HG03097 (cell line): ENCODE results near the gene PRR7.
"Not testable (repeated sequence)": the region's sequence is repeated elsewhere in the genome, so short reads cannot be mapped to it uniquely, and the experiment has no call there.

Experiments used
- ATAC-seq: cut with Tn5 transposase; IDR thresholded peaks from one replicate; pipeline ENCODE4 v1.9.1; 2021; ENCODE audit not compliant: unreplicated experiment, low FRiP score

The PRR7 gene, protein sequence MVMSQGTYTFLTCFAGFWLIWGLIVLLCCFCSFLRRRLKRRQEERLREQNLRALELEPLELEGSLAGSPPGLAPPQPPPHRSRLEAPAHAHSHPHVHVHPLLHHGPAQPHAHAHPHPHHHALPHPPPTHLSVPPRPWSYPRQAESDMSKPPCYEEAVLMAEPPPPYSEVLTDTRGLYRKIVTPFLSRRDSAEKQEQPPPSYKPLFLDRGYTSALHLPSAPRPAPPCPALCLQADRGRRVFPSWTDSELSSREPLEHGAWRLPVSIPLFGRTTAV

DNA sequence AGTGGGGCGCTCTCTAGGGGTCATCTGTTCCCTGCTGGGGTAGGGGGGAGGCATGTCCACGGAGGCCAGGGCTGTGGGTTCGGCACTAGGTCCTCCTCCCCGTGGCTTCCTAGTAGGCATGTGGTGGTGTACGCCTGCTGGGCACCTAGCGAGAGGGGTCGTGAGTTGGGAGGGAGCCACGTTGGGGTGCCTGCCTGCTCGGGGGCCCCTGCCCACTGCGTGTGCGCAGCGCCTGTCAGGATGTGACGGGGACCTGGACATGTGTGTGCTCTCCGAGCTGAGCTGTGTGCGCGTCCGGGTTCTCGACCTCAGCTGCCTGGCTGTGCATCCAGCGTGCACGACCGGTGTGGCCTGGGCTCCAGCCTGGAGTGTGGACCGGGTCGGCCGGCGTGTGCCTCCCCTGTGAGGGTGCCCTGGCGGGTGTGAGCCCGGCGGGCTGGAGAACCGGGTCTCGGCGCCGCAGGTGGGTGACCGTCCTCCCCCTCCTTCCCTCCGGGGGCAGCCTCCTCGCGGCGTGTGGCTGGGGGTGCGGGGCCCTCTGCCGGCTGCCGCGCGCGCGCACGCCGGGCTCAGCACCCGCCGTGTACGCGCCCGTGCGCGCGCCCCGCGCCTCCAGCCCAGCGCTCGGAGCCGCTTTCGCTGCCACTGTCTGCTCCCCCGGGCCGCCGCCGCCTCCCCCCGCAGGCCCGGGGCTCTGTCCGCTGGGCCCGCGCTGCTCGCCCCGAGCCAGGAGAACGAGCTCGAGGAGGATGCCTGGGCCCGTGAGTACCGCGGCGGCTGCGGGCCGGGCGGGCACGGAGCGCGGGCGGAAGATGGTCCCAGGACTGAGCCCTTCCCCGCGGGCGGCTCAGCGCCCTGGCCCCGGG is at the start of gene PRR7:
TSS of gene PRR7 (plus strand) at position 615 of the 866 bp plus-strand sequence. CDS start 8,254 bp downstream, outside the sequence.
- peak; percentile 40 for ATAC-seq

DNA sequence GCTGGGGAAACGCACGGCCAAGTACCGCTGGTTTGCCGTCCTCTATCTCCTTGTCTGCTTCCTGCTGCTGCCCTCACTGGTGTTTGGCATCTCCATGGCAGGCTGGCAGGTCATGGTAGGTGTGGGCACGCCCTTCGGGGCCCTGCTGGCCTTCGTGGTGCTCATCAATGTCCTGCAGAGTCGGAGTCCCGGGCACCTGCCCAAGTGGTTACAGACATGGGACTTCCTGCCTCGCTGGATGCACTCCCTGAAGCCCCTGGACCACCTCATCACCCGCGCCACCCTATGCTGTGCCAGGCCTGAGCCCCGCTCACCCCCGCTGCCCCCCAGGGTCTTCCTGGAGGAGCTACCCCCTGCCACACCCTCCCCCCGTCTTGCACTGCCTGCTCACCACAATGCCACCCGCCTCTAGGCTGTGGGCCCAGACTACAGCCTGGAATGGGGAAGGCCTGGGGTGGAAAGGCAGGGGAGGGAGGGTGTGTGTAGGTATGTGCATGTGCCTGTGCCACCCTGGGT is 48.7 kb upstream of the PRR7 start:
- no peak for ATAC-seq

DNA sequence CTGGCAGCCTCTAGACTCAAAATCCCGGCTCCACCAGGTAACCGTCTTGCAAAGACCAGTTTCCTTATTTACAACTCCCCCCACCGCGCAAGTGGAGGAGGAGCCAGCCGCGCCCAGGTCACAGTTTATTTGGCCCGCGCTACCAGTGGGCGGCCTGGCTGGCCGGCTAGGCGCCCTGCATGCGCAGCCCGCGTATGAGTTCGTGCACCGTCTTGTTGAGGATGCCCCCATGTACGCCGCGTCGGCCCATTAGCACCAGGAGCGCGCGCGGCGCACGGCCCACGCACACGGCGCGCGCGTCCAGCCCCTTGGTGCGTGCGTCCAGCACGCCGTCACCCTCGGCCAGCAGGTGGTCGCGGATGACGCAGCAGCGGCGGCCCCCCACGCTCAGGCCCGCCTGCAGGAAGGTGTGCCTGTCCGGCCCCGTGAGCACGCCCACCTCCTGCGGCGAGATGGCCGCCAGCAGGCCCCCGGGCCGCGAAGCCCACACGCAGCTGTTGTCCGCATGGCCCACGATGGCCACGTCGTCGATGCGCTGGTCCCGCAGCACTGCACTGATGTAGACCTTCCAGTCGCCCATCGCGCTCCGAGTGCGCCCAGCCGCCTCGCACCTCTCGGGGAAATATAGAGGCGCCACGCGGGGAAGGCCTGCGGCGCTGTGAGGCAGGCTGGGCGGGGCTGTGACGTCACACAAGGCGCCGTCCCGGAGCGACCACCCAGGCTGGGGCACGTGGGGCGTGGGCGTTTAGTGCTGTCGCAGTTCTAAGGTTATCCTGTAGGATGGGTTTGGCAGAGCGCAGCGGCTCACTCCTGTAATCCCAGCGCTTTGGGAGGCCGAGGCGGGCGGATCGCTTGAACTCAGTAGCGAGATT is 46.4 kb upstream of the PRR7 start, which contains the start of gene PFN3:
TSS of gene PFN3 (minus strand) at position 665 of the 872 bp plus-strand sequence. CDS start at position 580, 85 bp downstream.
- ATAC-seq = no peak

- ATAC-seq = no peak
Observed at GRCh38 chr5:177402271-177403043, 44.2 kb upstream of the PRR7 start.

DNA sequence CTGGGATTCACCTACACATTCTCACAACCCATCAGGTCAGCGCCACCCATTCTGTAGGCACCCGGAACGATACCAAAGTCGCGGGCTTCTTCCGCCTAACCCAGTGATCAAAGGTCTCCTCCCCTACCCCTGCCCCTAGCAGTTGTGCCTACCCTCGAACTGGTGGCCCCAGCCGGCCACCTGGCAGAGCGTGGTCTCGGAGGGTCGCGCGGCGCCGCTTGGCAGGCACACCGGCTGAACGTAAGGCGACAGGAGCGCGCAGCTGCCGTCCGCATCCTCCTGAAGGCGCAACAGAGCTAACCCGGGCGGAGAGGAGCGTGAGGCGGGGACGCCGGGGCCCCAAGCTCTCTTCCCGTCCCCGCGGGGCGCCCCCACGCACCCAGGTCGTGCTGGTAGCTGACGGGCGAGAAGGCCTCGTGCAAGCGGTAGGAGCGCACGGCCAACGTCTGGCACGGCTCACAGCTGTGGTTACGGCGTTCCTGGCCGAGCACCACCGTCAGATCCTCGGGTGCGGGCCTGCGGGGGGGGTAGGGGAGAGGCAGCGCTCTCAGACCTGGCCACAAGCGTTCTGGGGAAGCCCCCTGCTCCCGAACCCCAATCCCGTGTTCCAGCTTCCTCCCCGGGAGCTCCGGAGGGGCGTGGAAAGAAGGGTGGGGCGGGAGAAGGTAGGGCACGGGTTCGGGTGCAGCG is 43.4 kb upstream of the PRR7 start:
- peak; percentile 14 for ATAC-seq

DNA sequence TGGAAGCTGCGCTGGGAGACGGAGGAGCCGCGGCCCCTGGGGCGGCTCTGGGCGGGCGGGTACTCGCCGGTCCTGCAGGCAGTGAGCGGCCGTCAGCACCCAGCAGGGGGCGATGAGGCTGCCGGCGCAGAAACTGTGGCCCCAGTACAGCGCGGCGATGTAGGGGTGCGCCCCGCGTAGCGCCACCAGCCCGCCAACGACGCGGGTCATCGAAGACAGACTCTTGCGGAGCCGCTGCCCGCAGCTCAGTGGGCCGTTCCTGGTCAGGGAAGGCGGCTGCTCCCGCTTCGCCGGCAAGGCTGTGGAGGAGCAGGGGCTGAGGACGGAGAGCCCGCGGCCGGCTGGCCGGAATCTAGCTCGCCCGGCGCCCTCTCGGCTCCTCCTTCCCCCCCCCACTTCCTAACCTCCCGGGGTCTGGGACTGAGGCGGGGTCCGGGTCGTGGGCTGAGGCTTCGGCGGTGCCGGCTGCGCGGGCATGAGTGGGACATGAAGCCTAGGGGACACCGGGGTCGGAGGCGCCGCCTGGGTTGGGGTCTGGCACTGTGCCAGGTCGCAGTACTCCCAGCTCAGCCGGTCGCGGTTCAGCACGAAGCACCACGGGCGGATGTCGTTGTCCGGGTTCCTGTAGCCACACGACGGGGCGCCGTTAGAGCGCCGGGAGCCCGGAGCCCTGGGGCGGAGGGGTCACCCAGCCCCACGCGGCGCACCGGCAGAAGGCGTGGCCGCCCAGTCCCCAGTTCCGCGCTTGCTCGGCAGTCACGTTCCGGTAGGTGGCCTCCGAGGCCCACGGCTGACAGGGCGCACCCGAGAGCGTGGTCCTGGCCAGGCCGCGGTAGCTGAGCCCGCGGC is 42.6 kb upstream of the PRR7 start:
- peak; percentile 52 for ATAC-seq

DNA sequence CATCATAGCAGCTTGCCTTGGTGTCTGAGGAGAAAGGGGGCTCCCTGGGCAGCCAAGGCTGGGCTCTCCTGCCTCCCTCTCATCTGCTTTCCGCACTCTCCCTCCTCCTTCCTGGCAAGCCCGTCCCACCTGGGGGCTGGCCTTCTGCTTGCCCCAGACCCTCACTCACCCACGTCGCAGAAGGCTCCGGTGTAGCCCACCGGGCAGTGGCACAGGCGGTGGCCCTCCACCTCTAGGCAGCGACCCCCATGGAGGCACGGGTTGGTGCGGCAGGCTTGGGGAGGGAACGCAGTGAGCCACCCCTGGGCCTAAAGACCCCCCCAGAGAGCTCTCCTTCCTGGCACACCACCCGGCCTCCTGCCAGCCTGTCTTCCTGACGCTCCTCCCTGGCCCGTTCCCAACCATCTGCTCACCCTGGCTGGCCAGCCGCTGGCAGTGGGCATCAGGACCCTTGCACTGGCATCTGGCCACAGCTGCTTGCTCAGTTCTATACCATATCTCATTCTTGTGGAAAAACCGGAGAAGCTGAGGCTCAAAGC is 41.9 kb upstream of the PRR7 start:
- ATAC-seq = no peak

DNA sequence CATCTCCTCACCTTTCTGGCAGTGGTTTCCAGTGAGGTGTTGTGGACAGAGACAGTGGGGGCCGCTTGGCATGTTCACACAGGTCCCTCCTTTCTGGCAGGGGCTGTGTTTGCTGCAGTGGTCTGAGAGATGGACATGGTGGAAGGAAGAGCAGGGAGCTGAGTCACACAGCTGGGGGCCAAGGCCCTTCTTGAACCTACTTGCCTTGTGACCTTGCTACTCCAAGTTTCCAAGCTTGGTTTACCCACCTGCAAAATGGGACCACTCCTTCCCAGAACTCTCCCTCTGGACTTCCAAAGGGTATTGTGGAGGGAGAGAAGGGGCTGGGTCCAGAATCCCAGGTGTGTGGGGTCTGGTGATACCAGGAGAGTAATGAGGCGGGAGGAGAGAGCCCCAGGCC is 41.3 kb upstream of the PRR7 start:
- ATAC-seq = no peak

DNA sequence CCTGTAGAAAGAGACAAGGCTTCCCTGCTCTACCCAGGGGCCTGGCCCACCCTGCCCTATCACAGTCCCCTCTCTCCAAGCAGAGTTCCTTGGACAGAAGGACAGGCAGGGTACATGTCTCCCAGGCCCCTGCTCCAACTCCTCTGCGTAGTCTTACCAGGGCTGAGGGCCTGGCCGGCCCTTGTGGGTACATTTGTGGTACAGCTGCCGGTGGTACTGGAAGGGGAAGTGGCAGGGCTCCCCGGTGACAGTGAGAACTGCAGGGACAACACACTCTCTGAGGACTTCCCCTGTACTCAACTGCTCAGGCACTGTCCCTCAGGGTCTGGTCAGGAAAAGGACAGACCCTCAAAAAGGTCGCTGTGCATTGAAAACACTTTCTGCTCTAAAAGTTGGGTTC is 40.8 kb upstream of the PRR7 start:
- ATAC-seq = no peak

DNA sequence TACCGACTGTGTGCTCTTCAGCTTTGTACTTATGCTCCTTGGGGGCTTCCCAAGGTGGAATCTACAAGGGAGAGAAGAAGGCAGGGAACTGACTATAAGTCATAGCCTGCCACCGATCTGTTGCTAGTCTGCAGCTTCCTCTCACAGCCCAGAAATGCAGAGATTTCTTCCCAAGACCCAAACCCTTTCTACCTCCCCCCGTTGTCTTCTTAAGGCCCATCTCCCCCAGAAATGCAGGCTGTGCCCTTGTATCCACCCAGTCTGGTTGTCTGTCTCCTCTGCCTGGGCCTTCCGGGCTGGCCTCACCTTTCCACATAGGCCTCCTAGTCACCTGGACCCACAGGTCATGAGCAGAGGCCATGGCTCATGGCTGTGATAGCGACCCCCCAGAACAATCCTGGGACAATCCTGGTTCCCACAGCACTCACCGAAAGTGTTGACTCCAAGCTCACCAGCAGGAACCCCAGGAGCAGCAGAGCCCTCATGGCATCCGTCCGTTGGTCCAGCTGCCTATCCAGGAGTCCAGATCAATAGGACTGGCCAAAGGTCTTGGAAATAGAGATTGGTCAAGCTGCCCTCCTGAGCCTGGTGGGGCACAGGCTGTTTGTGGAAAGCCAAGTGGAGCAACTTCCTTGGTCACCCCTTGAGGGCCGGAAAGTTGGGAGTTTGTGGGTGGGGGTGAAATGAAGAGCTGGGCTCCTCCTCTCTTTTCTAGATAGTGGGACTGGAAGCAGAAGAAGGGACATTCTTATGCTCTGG is 37.4 kb upstream of the PRR7 start, which contains the start of gene F12:
TSS of gene F12 (minus strand) at position 522 of the 759 bp plus-strand sequence. CDS start at position 485, 37 bp downstream.
- ATAC-seq = no peak

- no peak for ATAC-seq
Observed at GRCh38 chr5:177410575-177410974, 36.0 kb upstream of the PRR7 start.

GRCh38 chr5:177412603-177413233 is 33.9 kb upstream of the PRR7 start:
- no peak for ATAC-seq

DNA sequence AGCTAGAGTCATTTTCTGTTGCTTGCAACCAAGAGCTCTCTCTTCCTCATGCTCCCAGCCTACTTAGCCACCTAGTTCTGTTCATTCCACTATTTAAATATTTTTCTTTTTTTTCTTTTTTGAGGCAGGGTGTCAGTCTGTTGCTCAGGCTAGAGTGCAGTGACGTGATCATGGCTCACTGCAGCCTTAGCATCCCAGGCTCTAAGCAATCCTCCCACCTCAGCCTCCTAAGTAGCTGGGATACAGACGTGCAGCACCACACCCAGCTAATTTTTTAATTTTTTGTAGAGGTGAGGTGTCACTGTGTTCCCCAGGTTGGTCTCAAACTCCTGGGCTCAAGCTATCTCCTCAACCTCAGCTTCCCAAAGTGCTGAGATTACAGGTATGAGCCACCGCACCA is 32.1 kb upstream of the PRR7 start:
- no peak for ATAC-seq

DNA sequence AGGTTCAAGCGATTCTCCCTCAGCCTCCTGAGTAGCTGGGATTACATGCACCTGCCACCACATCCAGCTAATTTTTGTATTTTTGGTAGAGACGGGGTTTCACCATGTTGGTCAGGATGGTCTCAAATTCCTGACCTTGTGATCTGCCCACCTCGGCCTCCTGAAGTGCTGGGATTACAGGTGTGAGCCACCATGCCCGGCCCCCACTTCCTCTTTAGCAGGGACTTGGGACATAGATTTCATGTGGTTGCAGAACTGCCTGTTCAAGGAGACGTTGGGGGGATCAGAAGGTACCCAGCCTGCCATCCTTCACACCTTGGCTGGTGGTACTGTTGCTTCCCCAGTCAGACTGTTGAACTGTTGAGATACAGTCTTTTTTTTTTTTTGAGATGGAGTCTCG is 29.5 kb upstream of the PRR7 start:
- ATAC-seq = not testable (repeated sequence)

GRCh38 chr5:177419046-177419445 is 27.6 kb upstream of the PRR7 start:
- ATAC-seq = no peak

GRCh38 chr5:177420472-177420871 is 26.1 kb upstream of the PRR7 start:
- ATAC-seq = not testable (repeated sequence)
